Neural cell (in vitro differentiated cells): ENCODE data around the gene NPAS2. TPM values are rescaled to one million over a fixed set of nuclear protein-coding genes. Genes with fewer than 3 reads are reported as not detected.

Source experiments
- H2AFZ ChIP-seq: fragments of 200-600, 300-800 bp; sonication (generic), shearing (Covaris generic); 2 replicates; pipeline ENCODE4 v1.6.0; 2014; ENCODE audit warnings: low read depth, mild to moderate bottlenecking, antibody characterized with exemption, low read length, moderate library complexity
- H3F3A ChIP-seq: fragments of 200-600 bp; shearing (Covaris generic); 2 replicates; pipeline ENCODE4 v1.6.1; 2016; ENCODE audit warnings: mild to moderate bottlenecking, moderate library complexity, mixed read lengths, antibody characterized with exemption, low read length; ENCODE audit not compliant: insufficient read depth, poor library complexity, severe bottlenecking
- H3K27ac ChIP-seq: fragments of 200-600, 300-800 bp; sonication (generic), shearing (Covaris generic); 2 replicates; pipeline ENCODE4 v1.5.1; 2014; ENCODE audit warnings: mild to moderate bottlenecking, low read length, moderate library complexity
- H3K27me3 ChIP-seq: fragments of 300-800, 200-600 bp; sonication (generic), shearing (Covaris generic); 2 replicates; pipeline ENCODE4 v1.6.0; 2014; ENCODE audit warnings: mild to moderate bottlenecking, low read depth, low read length, moderate library complexity; ENCODE audit not compliant: insufficient read depth
- H3K36me3 ChIP-seq: fragments of 300-800, 200-600 bp; sonication (generic), shearing (Covaris generic); 2 replicates; pipeline ENCODE4 v1.5.1; 2014; ENCODE audit warnings: mild to moderate bottlenecking, antibody characterized with exemption, low read length, moderate library complexity; ENCODE audit not compliant: insufficient read depth
- H3K4me2 ChIP-seq: fragments of 300-800, 200-600 bp; sonication (generic), shearing (Covaris generic); 2 replicates; pipeline ENCODE4 v1.6.0; 2014; ENCODE audit warnings: mild to moderate bottlenecking, low read length
- H3K4me3 ChIP-seq: fragments of 300-800, 200-600 bp; sonication (generic), shearing (Covaris generic); 2 replicates; pipeline ENCODE4 v1.5.1; 2014; ENCODE audit warnings: mild to moderate bottlenecking, low read length, moderate library complexity
- H3K79me2 ChIP-seq: fragments of 200-600 bp; shearing (Covaris generic); replicated peaks from 2 replicates; pipeline ENCODE4 v1.6.0; 2014; ENCODE audit warnings: mild to moderate bottlenecking, low read length, moderate library complexity; ENCODE audit not compliant: insufficient read depth
- H3K9ac ChIP-seq: fragments of 300-800, 200-600 bp; sonication (generic), shearing (Covaris generic); 2 replicates; pipeline ENCODE4 v1.6.1; 2016; ENCODE audit warnings: mild to moderate bottlenecking, low read length, mixed read lengths
- H3K9me2 ChIP-seq: fragments of 200-600 bp; shearing (Covaris generic); 2 replicates; pipeline ENCODE4 v1.6.1; 2016; ENCODE audit warnings: mild to moderate bottlenecking, low read length, mixed read lengths; ENCODE audit not compliant: insufficient read depth
- H3K9me3 ChIP-seq: fragments of 200-600, 300-800 bp; sonication (generic), shearing (Covaris generic); 2 replicates; pipeline ENCODE4 v1.6.1; 2016; ENCODE audit warnings: mild to moderate bottlenecking, mixed run types, low read length, moderate library complexity, mixed read lengths
- H4K20me1 ChIP-seq: fragments of 200-600 bp; shearing (Covaris generic); 2 replicates; pipeline ENCODE4 v1.6.1; 2016; ENCODE audit warnings: mild to moderate bottlenecking, mixed run types; ENCODE audit not compliant: insufficient read depth
- CTCF ChIP-seq: fragments of 450-650 bp; IDR thresholded peaks from 2 replicates; pipeline ENCODE4 v1.5.1; 2014; ENCODE audit warnings: antibody characterized with exemption, mild to moderate bottlenecking, moderate library complexity; ENCODE audit not compliant: poor library complexity, severe bottlenecking
- EP300 ChIP-seq: fragments of 450-650 bp; conservative IDR thresholded peaks from 2 replicates; pipeline ENCODE4 v1.6.1; 2014; ENCODE audit warnings: antibody characterized with exemption, mild to moderate bottlenecking, moderate library complexity; ENCODE audit not compliant: poor library complexity, severe bottlenecking
- EZH2 ChIP-seq: fragments of 200-600, 300-800 bp; shearing (Covaris generic), sonication (generic); IDR thresholded peaks from 2 replicates; pipeline ENCODE4 v1.6.1; 2014; ENCODE audit warnings: antibody characterized with exemption, low read length, borderline replicate concordance, mild to moderate bottlenecking; ENCODE audit not compliant: insufficient read depth, poor library complexity, severe bottlenecking
- MXI1 ChIP-seq: fragments of 450-650 bp; conservative IDR thresholded peaks from 2 replicates; pipeline ENCODE4 v1.6.1; 2014; ENCODE audit warnings: antibody characterized with exemption, mild to moderate bottlenecking; ENCODE audit not compliant: poor library complexity, severe bottlenecking
- POLR2AphosphoS5 ChIP-seq: IDR thresholded peaks from 2 replicates; pipeline ENCODE4 v1.6.1; 2012
- RAD21 ChIP-seq: fragments of 450-650 bp; conservative IDR thresholded peaks from 2 replicates; pipeline ENCODE4 v1.6.1; 2014; ENCODE audit warnings: antibody characterized with exemption, mild to moderate bottlenecking, moderate library complexity
- SMC3 ChIP-seq: fragments of 450-650 bp; conservative IDR thresholded peaks from 2 replicates; pipeline ENCODE4 v1.6.1; 2014; ENCODE audit warnings: antibody characterized with exemption, mild to moderate bottlenecking, moderate library complexity; ENCODE audit not compliant: poor library complexity
- TAF1 ChIP-seq: IDR thresholded peaks from 2 replicates; pipeline ENCODE4 v1.6.1; 2012; ENCODE audit warnings: low read depth
- polyA plus RNA-seq: library from polyadenylated mRNA; depleted of rRNA; stranded (reverse); fragments of >200 nt; gene quantifications from 2 replicates; pipeline ENCODE4 v1.2.3, GENCODE V29; 2014
- TF ChIP-seq, protein P1 (sequence below): IDR thresholded peaks from 2 replicates; pipeline ENCODE4 v1.6.1; 2012; ENCODE audit warnings: borderline replicate concordance

The NPAS2 gene
- polyA plus RNA-seq, 1 donor from 2014 or later = 2.1 TPM

- Histone ChIP-seq H3K79me2 (no peaks in the 10 kb centered on the region), H3K9me3 (no peaks in the 10 kb centered on the region), H4K20me1 (no peaks in the 10 kb centered on the region), H3K9me2 (no peaks in the 10 kb centered on the region), H3K4me3 (no peak overlapping the region), H2AFZ (no peak overlapping the region), H3K9ac (no peak overlapping the region), H3K27me3 (no peaks in the 10 kb centered on the region), H3K36me3 (no peaks in the 10 kb centered on the region), H3K27ac (no peak overlapping the region), H3F3A (no peaks in the 10 kb centered on the region), H3K4me2 (no peak overlapping the region)
- TF ChIP-seq POLR2AphosphoS5 (no peak), TAF1 (no peak), RAD21 (no peak), SMC3 (no peak), EZH2 (no peak), CTCF (no peak), MXI1 (no peak), EP300 (no peak)
- TF ChIP-seq, protein P1, sequence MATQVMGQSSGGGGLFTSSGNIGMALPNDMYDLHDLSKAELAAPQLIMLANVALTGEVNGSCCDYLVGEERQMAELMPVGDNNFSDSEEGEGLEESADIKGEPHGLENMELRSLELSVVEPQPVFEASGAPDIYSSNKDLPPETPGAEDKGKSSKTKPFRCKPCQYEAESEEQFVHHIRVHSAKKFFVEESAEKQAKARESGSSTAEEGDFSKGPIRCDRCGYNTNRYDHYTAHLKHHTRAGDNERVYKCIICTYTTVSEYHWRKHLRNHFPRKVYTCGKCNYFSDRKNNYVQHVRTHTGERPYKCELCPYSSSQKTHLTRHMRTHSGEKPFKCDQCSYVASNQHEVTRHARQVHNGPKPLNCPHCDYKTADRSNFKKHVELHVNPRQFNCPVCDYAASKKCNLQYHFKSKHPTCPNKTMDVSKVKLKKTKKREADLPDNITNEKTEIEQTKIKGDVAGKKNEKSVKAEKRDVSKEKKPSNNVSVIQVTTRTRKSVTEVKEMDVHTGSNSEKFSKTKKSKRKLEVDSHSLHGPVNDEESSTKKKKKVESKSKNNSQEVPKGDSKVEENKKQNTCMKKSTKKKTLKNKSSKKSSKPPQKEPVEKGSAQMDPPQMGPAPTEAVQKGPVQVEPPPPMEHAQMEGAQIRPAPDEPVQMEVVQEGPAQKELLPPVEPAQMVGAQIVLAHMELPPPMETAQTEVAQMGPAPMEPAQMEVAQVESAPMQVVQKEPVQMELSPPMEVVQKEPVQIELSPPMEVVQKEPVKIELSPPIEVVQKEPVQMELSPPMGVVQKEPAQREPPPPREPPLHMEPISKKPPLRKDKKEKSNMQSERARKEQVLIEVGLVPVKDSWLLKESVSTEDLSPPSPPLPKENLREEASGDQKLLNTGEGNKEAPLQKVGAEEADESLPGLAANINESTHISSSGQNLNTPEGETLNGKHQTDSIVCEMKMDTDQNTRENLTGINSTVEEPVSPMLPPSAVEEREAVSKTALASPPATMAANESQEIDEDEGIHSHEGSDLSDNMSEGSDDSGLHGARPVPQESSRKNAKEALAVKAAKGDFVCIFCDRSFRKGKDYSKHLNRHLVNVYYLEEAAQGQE = no peak
Observed at GRCh38 chr2:100786985-100787384, 33.0 kb upstream of the NPAS2 start.

GRCh38 chr2:100789361-100789760 lies 30.6 kb upstream of the NPAS2 start:
- H3K4me3 ChIP-seq = no peak overlapping the region
- no peak overlapping the region for H3K27ac ChIP-seq
- no peak overlapping the region for H3K4me2 ChIP-seq
- H3K79me2 ChIP-seq = no peaks in the 10 kb centered on the region
- H3F3A ChIP-seq = no peaks in the 10 kb centered on the region
- no peak for TF ChIP-seq TAF1
- no peak for TF ChIP-seq EZH2
- TF ChIP-seq RAD21 = no peak
- TF ChIP-seq CTCF = no peak
- TF ChIP-seq EP300 = no peak
- TF ChIP-seq POLR2AphosphoS5 = no peak
- no peak for TF ChIP-seq SMC3
- TF ChIP-seq, protein P1 = no peak
- no peak for TF ChIP-seq MXI1
- H3K9ac ChIP-seq = no peak overlapping the region
- H4K20me1 ChIP-seq = no peaks in the 10 kb centered on the region
- no peaks in the 10 kb centered on the region for H3K36me3 ChIP-seq
- H3K27me3 ChIP-seq = no peaks in the 10 kb centered on the region
- H3K9me2 ChIP-seq = no peaks in the 10 kb centered on the region
- H3K9me3 ChIP-seq = no peaks in the 10 kb centered on the region
- no peak overlapping the region for H2AFZ ChIP-seq
